ENCODE results near the gene HELLS. TPM values are rescaled to one million over a fixed set of nuclear protein-coding genes. Genes with fewer than 3 reads are reported as not detected.

HELLS gene
- total and polyA plus RNA-seq, 2 of the 8 experiments (the other 6 are each of a cell fraction or from before 2014, with no cell fraction given): 147 to 371 TPM

- H2BK12ac ChIP-seq (ENCODE audit: low read depth, low read length): no peak overlapping the region
- no peak overlapping the region for H2AFZ ChIP-seq (ENCODE audit: low read length)
- 90% methylated on average over 4 of the region's 4 CpGs; no CpG with 5 or more reads in 1 of the 2 experiments for WGBS, 2 experiments (ENCODE audit: extremely low coverage in 1 of 2, insufficient coverage in 1 of 2, insufficient read length in 1 of 2, insufficient replicate concordance in 2 of 2, low coverage in 1 of 2, low lambda C conversion rate in 2 of 2, missing lambda C conversion rate in 1 of 2)
- no peak overlapping the region for H2BK15ac ChIP-seq (ENCODE audit: low read length)
- H4K5ac ChIP-seq (ENCODE audit: insufficient read length, low read depth, low read length): no peak overlapping the region
- ChIA-PET CTCF (ENCODE audit: partially characterized antibody) (no interaction called here), POLR2A (ENCODE audit: partially characterized antibody) (no interaction called here)
- H3K4me2 ChIP-seq (ENCODE audit: insufficient read depth in 1 of 2, low read depth in 2 of 2, low read length in 2 of 2): no peak overlapping the region
- H3K56ac ChIP-seq (replicated peaks; ENCODE audit: insufficient read length, low read depth, low read length): no peak overlapping the region
- no peak overlapping the region for H3K4ac ChIP-seq (replicated peaks; ENCODE audit: insufficient read length, low read depth, low read length)
- H3K18ac ChIP-seq (ENCODE audit: extremely low read depth, low read length): no peak overlapping the region
- H3K9me3 ChIP-seq (ENCODE audit: insufficient read depth in 2 of 2, low read depth in 1 of 2, low read length in 1 of 2): no peaks in the 10 kb centered on the region
- H4K20me1 ChIP-seq (replicated peaks in 1 of 2; ENCODE audit: control insufficient read depth in 1 of 2, insufficient read depth in 2 of 2, low read length in 2 of 2): peaks cover 0 to 1% of the 10 kb centered on the region in 2 experiments
- no peaks in the 10 kb centered on the region for H3K79me2 ChIP-seq (ENCODE audit: control insufficient read depth in 1 of 2, insufficient read depth in 2 of 2, low read length in 2 of 2)
- no peaks in the 10 kb centered on the region for H3K36me3 ChIP-seq (ENCODE audit: control insufficient read depth in 2 of 4, insufficient read depth in 4 of 4, low read length in 3 of 4)
- no peak overlapping the region for H3K14ac ChIP-seq (ENCODE audit: insufficient read length)
- H2AK5ac ChIP-seq (ENCODE audit: low read depth, low read length): no peak overlapping the region
- no peaks in the 10 kb centered on the region; the same call in 1 of the 2 replicates for H3K23me2 ChIP-seq (ENCODE audit: low read depth, low read length)
- no peak overlapping the region for H2BK120ac ChIP-seq (replicated peaks; ENCODE audit: low read depth, low read length)
- H3K23ac ChIP-seq (ENCODE audit: insufficient read length): no peak overlapping the region
- H3K4me1 ChIP-seq (replicated peaks in 1 of 4; ENCODE audit: control insufficient read depth in 3 of 4, insufficient read depth in 4 of 4, low read length in 3 of 4): no peaks in the 10 kb centered on the region
- no peaks in the 10 kb centered on the region for H3K79me1 ChIP-seq (ENCODE audit: low read depth, low read length)
- H3K4me3 ChIP-seq (ENCODE audit: extremely low read depth in 1 of 4, insufficient read depth in 2 of 4, low read depth in 3 of 4, low read length in 4 of 4): no peak overlapping the region
- DNase-seq (ENCODE audit: low read depth in 1 of 2, low spot score in 2 of 2) (no peak), FAIRE-seq (no peak)
- no peak overlapping the region for H2BK20ac ChIP-seq (ENCODE audit: low read length)
- no peak overlapping the region for H3K27ac ChIP-seq (ENCODE audit: low read depth, low read length)
- no peak overlapping the region for H2BK5ac ChIP-seq (ENCODE audit: low read depth, low read length)
- no peaks in the 10 kb centered on the region for H3K27me3 ChIP-seq (replicated peaks in 1 of 4; ENCODE audit: control insufficient read depth in 3 of 4, extremely low read depth in 1 of 4, insufficient read depth in 3 of 4, low read length in 3 of 4)
- no peak overlapping the region for H4K8ac ChIP-seq (ENCODE audit: extremely low read depth, insufficient read depth, low read length)
- no peak for TF ChIP-seq FOSL1 (IDR thresholded peaks at IDR 0.05; ENCODE audit: insufficient read depth, low read depth, low read length)
- no peak for TF ChIP-seq RNF2 (IDR thresholded peaks at IDR 0.05; ENCODE audit: borderline replicate concordance, low read depth, low read length, missing control alignments, poor library complexity, severe bottlenecking)
- no peak for TF ChIP-seq POLR2AphosphoS5 (IDR thresholded peaks at IDR 0.05; ENCODE audit: low read depth, low read length)
- no peak for TF ChIP-seq RFX5 (IDR thresholded peaks at IDR 0.05; ENCODE audit: borderline replicate concordance, low read depth, low read length)
- no peak for TF ChIP-seq EP300 (IDR thresholded peaks at IDR 0.05; ENCODE audit: borderline replicate concordance in 1 of 2, low read depth in 2 of 2, low read length in 2 of 2)
- TF ChIP-seq SP1 (IDR thresholded peaks at IDR 0.05; ENCODE audit: low read depth, low read length): no peak
- no peak for TF ChIP-seq SAP30 (IDR thresholded peaks at IDR 0.05; ENCODE audit: insufficient read depth, insufficient replicate concordance, low read length)
- TF ChIP-seq TBP (IDR thresholded peaks at IDR 0.05; ENCODE audit: low read depth, low read length): no peak
- TF ChIP-seq SP4 (IDR thresholded peaks at IDR 0.05; ENCODE audit: low read length): no peak
- no peak for TF ChIP-seq TEAD4 (IDR thresholded peaks at IDR 0.05; ENCODE audit: low read depth, low read length)
- no peak for TF ChIP-seq KDM4A (IDR thresholded peaks at IDR 0.05; ENCODE audit: low read depth, low read length, severe bottlenecking)
- TF ChIP-seq CREB1 (IDR thresholded peaks at IDR 0.05): no peak
- TF ChIP-seq JUND (IDR thresholded peaks at IDR 0.05; ENCODE audit: low read length): no peak
- TF ChIP-seq ASH2L (IDR thresholded peaks at IDR 0.05; ENCODE audit: low read length): no peak
- no peak for TF ChIP-seq CBX5 (IDR thresholded peaks at IDR 0.05; ENCODE audit: low read depth, low read length)
- no peak for TF ChIP-seq SP2 (IDR thresholded peaks at IDR 0.05; ENCODE audit: low read length)
- no peak for TF ChIP-seq POLR2A (IDR thresholded peaks at IDR 0.05; ENCODE audit: control extremely low read depth in 1 of 2, low read depth in 2 of 2, low read length in 2 of 2)
- H3K9ac ChIP-seq (replicated peaks in 1 of 4; ENCODE audit: extremely low read depth in 1 of 4, low read depth in 3 of 4, low read length in 3 of 4): no peak overlapping the region
- no peak overlapping the region for H4K91ac ChIP-seq (replicated peaks; ENCODE audit: insufficient read length, low read length)
Observed at GRCh38 chr10:94496010-94496409, 49.6 kb upstream of the HELLS start.

Measured in H1 (cell line).